HUES64 (cell line): ENCODE results near the gene HASPIN.
"Not testable (repeated sequence)": the region's sequence is repeated elsewhere in the genome, so short reads cannot be mapped to it uniquely, and the experiment has no call there.

Source experiments
- H3K27ac ChIP-seq: 2 replicates; pipeline ENCODE4 v1.7.0; 2013; ENCODE audit warnings: low read depth, low read length, inconsistent platforms
- H3K27me3 ChIP-seq: 2 replicates; pipeline ENCODE4 v1.6.1; 2013; ENCODE audit warnings: mild to moderate bottlenecking, low read length; ENCODE audit not compliant: insufficient read depth
- H3K36me3 ChIP-seq: 2 replicates; pipeline ENCODE4 v1.6.1; 2013; ENCODE audit warnings: mild to moderate bottlenecking, low read length; ENCODE audit not compliant: insufficient read depth
- H3K4me1 ChIP-seq: 2 replicates; pipeline ENCODE4 v1.6.1; 2013; ENCODE audit warnings: mild to moderate bottlenecking, low read length, moderate library complexity; ENCODE audit not compliant: insufficient read depth
- H3K4me3 ChIP-seq: 2 replicates; pipeline ENCODE4 v1.5.1; 2013; ENCODE audit warnings: mild to moderate bottlenecking, low read length, moderate library complexity
- H3K9ac ChIP-seq: 2 replicates; pipeline ENCODE4 v1.6.1; 2013; ENCODE audit warnings: mild to moderate bottlenecking, low read depth, low read length
- H3K9me3 ChIP-seq: 2 replicates; pipeline ENCODE4 v1.6.1; 2013; ENCODE audit warnings: low read depth, low read length; ENCODE audit not compliant: insufficient read depth
- WGBS: fragments of 150-250, 120-280 bp; methylation state at CpG from one replicate; pipeline ENCODE4 v1.1.7; 2013; ENCODE audit warnings: missing lambda C conversion rate; 5-methylcytosine and 5-hydroxymethylcytosine counted together

HASPIN gene

GRCh38 chr17:3719265-3719664 lies 4.4 kb upstream of the HASPIN start:
- no peak overlapping the region for H3K27ac ChIP-seq
- no peak overlapping the region for H3K9ac ChIP-seq
- 0 out of 2 replicates have a peak, but pooled peaks cover 5% of the 10 kb centered on the region for H3K4me1 ChIP-seq
- no peaks in the 10 kb centered on the region for H3K27me3 ChIP-seq
- peaks cover 51% of the 10 kb centered on the region for H3K36me3 ChIP-seq
- H3K4me3 ChIP-seq = no peak overlapping the region
- H3K9me3 ChIP-seq = no peaks in the 10 kb centered on the region

DNA sequence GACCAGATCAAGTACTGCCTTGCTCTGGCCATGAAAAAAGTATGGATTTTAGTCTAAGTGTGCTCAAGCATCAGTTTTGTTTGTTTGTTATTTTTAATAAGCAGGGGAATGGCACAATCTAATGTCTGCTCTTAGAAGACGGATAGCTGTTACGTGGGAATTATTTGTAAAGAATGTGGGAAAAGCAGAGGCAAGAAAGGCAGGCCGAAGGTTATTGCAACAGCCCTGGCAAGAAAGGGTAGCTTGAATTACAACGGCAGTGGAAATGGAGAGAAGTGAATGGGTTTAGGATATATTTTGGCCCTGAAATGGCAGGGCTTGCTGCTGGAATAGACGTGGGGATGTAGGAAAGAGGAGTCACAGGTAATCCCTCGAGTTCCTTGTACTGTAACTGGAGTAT lies 987 bp upstream of the HASPIN start:
- H3K4me3 ChIP-seq = peak overlapping the region; percentile 79
- no peak overlapping the region for H3K27ac ChIP-seq
- H3K27me3 ChIP-seq = no peaks in the 10 kb centered on the region
- H3K9ac ChIP-seq = peak overlapping the region; percentile 87; the same call in 1 of the 2 replicates
- H3K36me3 ChIP-seq = peaks cover 43% of the 10 kb centered on the region
- H3K9me3 ChIP-seq = no peaks in the 10 kb centered on the region
- 0 out of 2 replicates have a peak, but pooled peaks cover 5% of the 10 kb centered on the region for H3K4me1 ChIP-seq
- 70% methylated on average over 6 of the region's 6 CpGs for WGBS

GRCh38 chr17:3723188-3723555 lies 531 bp upstream of the HASPIN start:
- Histone ChIP-seq H3K4me1 (0 out of 2 replicates have a peak, but pooled peaks cover 5% of the 10 kb centered on the region), H3K9ac (peak overlapping the region; percentile 87), H3K36me3 (peaks cover 43% of the 10 kb centered on the region), H3K27ac (peak overlapping the region; percentile 63; the same call in 1 of the 2 replicates), H3K27me3 (no peaks in the 10 kb centered on the region), H3K4me3 (peak overlapping the region; percentile 79), H3K9me3 (no peaks in the 10 kb centered on the region)
- 10% methylated on average over 13 of the region's 13 CpGs for WGBS

- H3K27me3 ChIP-seq = no peaks in the 10 kb centered on the region
- H3K4me3 ChIP-seq = peak overlapping the region; percentile 79
- H3K9ac ChIP-seq = peak overlapping the region; percentile 87
- H3K4me1 ChIP-seq = 0 out of 2 replicates have a peak, but pooled peaks cover 5% of the 10 kb centered on the region
- no peaks in the 10 kb centered on the region for H3K9me3 ChIP-seq
- H3K27ac ChIP-seq = peak overlapping the region; percentile 64; the same call in 1 of the 2 replicates
- H3K36me3 ChIP-seq = peaks cover 39% of the 10 kb centered on the region
- WGBS = 19% methylated on average over 27 of the region's 27 CpGs
These were observed 825 bp downstream of the HASPIN start for GRCh38 chr17:3724378-3725077.

GRCh38 chr17:3727041-3727440 lies 3.3 kb downstream of the HASPIN start:
- WGBS = 88% methylated on average over 2 of the region's 2 CpGs
- Histone ChIP-seq H3K4me1 (peaks cover 5% of the 10 kb centered on the region; the same call in 1 of the 2 replicates), H3K27me3 (no peaks in the 10 kb centered on the region), H3K9ac (no peak overlapping the region), H3K4me3 (no peak overlapping the region), H3K27ac (no peak overlapping the region), H3K9me3 (no peaks in the 10 kb centered on the region), H3K36me3 (peaks cover 31% of the 10 kb centered on the region)

GRCh38 chr17:3728099-3728498 lies 4.4 kb downstream of the HASPIN start:
- WGBS = 97% methylated on average over 3 of the region's 3 CpGs
- H3K9ac ChIP-seq, H3K27ac ChIP-seq, H3K4me3 ChIP-seq, H3K4me1 ChIP-seq, H3K27me3 ChIP-seq, H3K9me3 ChIP-seq: not testable (repeated sequence)
- H3K36me3 ChIP-seq = peaks cover 31% of the 10 kb centered on the region

- H3K4me3 ChIP-seq = no peak overlapping the region
- no peaks in the 10 kb centered on the region; the same call in 1 of the 2 replicates for H3K4me1 ChIP-seq
- H3K27ac ChIP-seq = no peak overlapping the region
- no peaks in the 10 kb centered on the region for H3K27me3 ChIP-seq
- peaks cover 31% of the 10 kb centered on the region for H3K36me3 ChIP-seq
- H3K9ac ChIP-seq = no peak overlapping the region
- 85% methylated on average over 6 of the region's 6 CpGs for WGBS
- H3K9me3 ChIP-seq = no peaks in the 10 kb centered on the region
These were observed 6.2 kb downstream of the HASPIN start for GRCh38 chr17:3729881-3730280.

- Histone ChIP-seq H3K4me3 (no peak overlapping the region), H3K27ac (peak overlapping the region; percentile 71; the same call in 1 of the 2 replicates), H3K9me3 (no peaks in the 10 kb centered on the region), H3K27me3 (no peaks in the 10 kb centered on the region), H3K9ac (no peak overlapping the region), H3K36me3 (peaks cover 20% of the 10 kb centered on the region), H3K4me1 (no peaks in the 10 kb centered on the region; the same call in 1 of the 2 replicates)
- 58% methylated on average over 8 of the region's 9 CpGs for WGBS
These were observed 7.3 kb downstream of the HASPIN start for GRCh38 chr17:3730881-3731429.

GRCh38 chr17:3732210-3732621 lies 8.5 kb downstream of the HASPIN start:
- H3K9me3 ChIP-seq = no peaks in the 10 kb centered on the region
- 65% methylated on average over 9 of the region's 9 CpGs for WGBS
- peaks cover 11% of the 10 kb centered on the region for H3K36me3 ChIP-seq
- no peaks in the 10 kb centered on the region; the same call in 1 of the 2 replicates for H3K4me1 ChIP-seq
- H3K27ac ChIP-seq = no peak overlapping the region
- no peak overlapping the region for H3K4me3 ChIP-seq
- H3K27me3 ChIP-seq = no peaks in the 10 kb centered on the region
- H3K9ac ChIP-seq = no peak overlapping the region

- H3K27me3 ChIP-seq, H3K27ac ChIP-seq, H3K9me3 ChIP-seq, H3K36me3 ChIP-seq, H3K9ac ChIP-seq, H3K4me3 ChIP-seq: not testable (repeated sequence)
- 96% methylated on average over 10 of the region's 10 CpGs for WGBS
- H3K4me1 ChIP-seq = peaks cover 13% of the 10 kb centered on the region; the same call in 1 of the 2 replicates
These were observed 11.2 kb downstream of the HASPIN start for GRCh38 chr17:3734911-3735276.

DNA sequence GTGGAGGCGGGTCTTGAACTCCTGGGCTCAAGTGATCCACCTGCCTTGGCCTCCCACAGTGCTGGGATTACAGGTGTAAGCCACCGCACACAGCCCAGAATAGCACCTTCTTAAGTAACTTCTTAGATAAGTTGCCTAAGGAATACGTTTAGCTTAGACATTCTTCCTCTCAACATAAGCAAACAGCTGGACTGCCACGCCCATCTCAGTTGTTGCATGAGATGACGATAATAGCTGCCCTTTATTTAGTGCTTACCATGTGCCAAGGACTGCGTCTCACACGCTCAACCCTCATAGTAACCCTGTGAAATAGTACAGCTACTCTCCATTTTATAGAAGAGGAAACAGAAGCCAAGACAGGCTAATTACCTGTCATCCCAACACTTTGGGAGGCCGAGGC lies 11.8 kb downstream of the HASPIN start:
- 92% methylated on average over 8 of the region's 8 CpGs for WGBS
- no peaks in the 10 kb centered on the region for H3K36me3 ChIP-seq
- no peak overlapping the region for H3K27ac ChIP-seq
- peaks cover 13% of the 10 kb centered on the region; the same call in 1 of the 2 replicates for H3K4me1 ChIP-seq
- H3K4me3 ChIP-seq = no peak overlapping the region
- no peak overlapping the region for H3K9ac ChIP-seq
- no peaks in the 10 kb centered on the region for H3K9me3 ChIP-seq
- no peaks in the 10 kb centered on the region for H3K27me3 ChIP-seq
